ENCODE data around the gene KIF21A.

GRCh38 chr12:39344926-39345325, 98.0 kb downstream of the KIF21A start:
- TF ChIP-seq, protein P1, sequence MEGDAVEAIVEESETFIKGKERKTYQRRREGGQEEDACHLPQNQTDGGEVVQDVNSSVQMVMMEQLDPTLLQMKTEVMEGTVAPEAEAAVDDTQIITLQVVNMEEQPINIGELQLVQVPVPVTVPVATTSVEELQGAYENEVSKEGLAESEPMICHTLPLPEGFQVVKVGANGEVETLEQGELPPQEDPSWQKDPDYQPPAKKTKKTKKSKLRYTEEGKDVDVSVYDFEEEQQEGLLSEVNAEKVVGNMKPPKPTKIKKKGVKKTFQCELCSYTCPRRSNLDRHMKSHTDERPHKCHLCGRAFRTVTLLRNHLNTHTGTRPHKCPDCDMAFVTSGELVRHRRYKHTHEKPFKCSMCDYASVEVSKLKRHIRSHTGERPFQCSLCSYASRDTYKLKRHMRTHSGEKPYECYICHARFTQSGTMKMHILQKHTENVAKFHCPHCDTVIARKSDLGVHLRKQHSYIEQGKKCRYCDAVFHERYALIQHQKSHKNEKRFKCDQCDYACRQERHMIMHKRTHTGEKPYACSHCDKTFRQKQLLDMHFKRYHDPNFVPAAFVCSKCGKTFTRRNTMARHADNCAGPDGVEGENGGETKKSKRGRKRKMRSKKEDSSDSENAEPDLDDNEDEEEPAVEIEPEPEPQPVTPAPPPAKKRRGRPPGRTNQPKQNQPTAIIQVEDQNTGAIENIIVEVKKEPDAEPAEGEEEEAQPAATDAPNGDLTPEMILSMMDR (IDR thresholded peaks at IDR 0.05; ENCODE audit: low read depth, low read length): no peak
- no peak for TF ChIP-seq EZH2phosphoT487 (IDR thresholded peaks at IDR 0.05; ENCODE audit: low read depth)
